OCI-LY1 (cell line): ENCODE measurements around the gene ALDH1B1.

Source experiments
- H2AFZ ChIP-seq: fragments of 200-600 bp; sonication (generic), shearing (Covaris generic); 2 replicates; pipeline ENCODE4 v1.6.0; 2014; ENCODE audit warnings: antibody characterized with exemption, mild to moderate bottlenecking, low read length
- H3F3A ChIP-seq: fragments of 200-600 bp; sonication (generic), shearing (Covaris generic); 2 replicates; pipeline ENCODE4 v1.6.0; 2014; ENCODE audit warnings: mild to moderate bottlenecking, antibody characterized with exemption, low read length, moderate library complexity; ENCODE audit not compliant: insufficient read depth
- H3K27ac ChIP-seq: fragments of 200-600 bp; sonication (generic); 2 replicates; pipeline ENCODE4 v1.5.1; 2014; ENCODE audit warnings: low read length, mixed run types, mild to moderate bottlenecking, low read depth; ENCODE audit not compliant: poor library complexity, severe bottlenecking
- H3K27me3 ChIP-seq: fragments of 200-600 bp; sonication (generic); 2 replicates; pipeline ENCODE4 v1.6.0; 2014; ENCODE audit warnings: antibody characterized with exemption, mild to moderate bottlenecking, low read length, moderate library complexity; ENCODE audit not compliant: insufficient read depth
- H3K36me3 ChIP-seq: fragments of 200-600 bp; sonication (generic); 2 replicates; pipeline ENCODE4 v1.6.1; 2014; ENCODE audit warnings: mild to moderate bottlenecking, antibody characterized with exemption, low read length, moderate library complexity, mixed read lengths; ENCODE audit not compliant: insufficient read depth
- H3K4me1 ChIP-seq: fragments of 200-600 bp; sonication (generic); 2 replicates; pipeline ENCODE4 v1.5.1; 2014; ENCODE audit warnings: mild to moderate bottlenecking, low read length, moderate library complexity; ENCODE audit not compliant: insufficient read depth, severe bottlenecking
- H3K4me2 ChIP-seq: fragments of 200-600 bp; sonication (generic), shearing (Covaris generic); 2 replicates; pipeline ENCODE4 v1.6.1; 2014; ENCODE audit warnings: low read length
- H3K4me3 ChIP-seq: fragments of 200-600 bp; sonication (generic); 2 replicates; pipeline ENCODE4 v1.5.1; 2014; ENCODE audit warnings: low read length, low read depth, mild to moderate bottlenecking, mixed read lengths; ENCODE audit not compliant: poor library complexity, severe bottlenecking
- H3K79me2 ChIP-seq: fragments of 200-600 bp; shearing (Covaris generic); 2 replicates; pipeline ENCODE4 v1.6.1; 2016; ENCODE audit warnings: mixed run types, low read length, mixed read lengths; ENCODE audit not compliant: insufficient read depth
- H3K9ac ChIP-seq: fragments of 200-600 bp; sonication (generic), shearing (Covaris generic); 2 replicates; pipeline ENCODE4 v1.6.1; 2014; ENCODE audit warnings: mild to moderate bottlenecking, low read length, mixed read lengths
- H3K9me2 ChIP-seq: fragments of 200-600 bp; sonication (generic), shearing (Covaris generic); 2 replicates; pipeline ENCODE4 v1.6.1; 2014; ENCODE audit warnings: low read depth, mild to moderate bottlenecking, low read length, mixed read lengths
- H3K9me3 ChIP-seq: fragments of 200-600 bp; shearing (Covaris generic); 2 replicates; pipeline ENCODE4 v1.6.1; 2014; ENCODE audit warnings: low read length, mixed read lengths
- H4K20me1 ChIP-seq: fragments of 200-600 bp; sonication (generic), shearing (Covaris generic); 2 replicates; pipeline ENCODE4 v1.6.0; 2016; ENCODE audit warnings: mild to moderate bottlenecking, low read length; ENCODE audit not compliant: insufficient read depth
- CTCF ChIP-seq: fragments of 200-600 bp; sonication (generic), shearing (Covaris generic); IDR thresholded peaks from 2 replicates; pipeline ENCODE4 v1.5.1; 2017; ENCODE audit warnings: mild to moderate bottlenecking, antibody characterized with exemption, low read length, moderate library complexity, mixed read lengths
- EZH2 ChIP-seq: fragments of 200-600 bp; sonication (generic), shearing (Covaris generic); IDR thresholded peaks from 2 replicates; pipeline ENCODE4 v1.8.0; 2017; ENCODE audit warnings: borderline replicate concordance, mixed run types, mild to moderate bottlenecking, antibody characterized with exemption, low read length, moderate library complexity, mixed read lengths

The ALDH1B1 gene

GRCh38 chr9:38389313-38389712, 3.2 kb upstream of the ALDH1B1 start:
- no peaks in the 10 kb centered on the region for H4K20me1 ChIP-seq
- H2AFZ ChIP-seq = no peak overlapping the region
- no peaks in the 10 kb centered on the region; the same call in 1 of the 2 replicates for H3K36me3 ChIP-seq
- H3K4me1 ChIP-seq = peaks cover 8% of the 10 kb centered on the region
- H3K9me3 ChIP-seq = peaks cover 8% of the 10 kb centered on the region
- no peak overlapping the region for H3K4me3 ChIP-seq
- no peaks in the 10 kb centered on the region for H3K9me2 ChIP-seq
- no peak for TF ChIP-seq EZH2
- TF ChIP-seq CTCF = no peak
- H3K9ac ChIP-seq = no peak overlapping the region
- no peaks in the 10 kb centered on the region for H3K79me2 ChIP-seq
- peaks cover 24% of the 10 kb centered on the region; the same call in 1 of the 2 replicates for H3K27me3 ChIP-seq
- no peak overlapping the region for H3K4me2 ChIP-seq
- H3F3A ChIP-seq = no peaks in the 10 kb centered on the region
- H3K27ac ChIP-seq = no peak overlapping the region

DNA sequence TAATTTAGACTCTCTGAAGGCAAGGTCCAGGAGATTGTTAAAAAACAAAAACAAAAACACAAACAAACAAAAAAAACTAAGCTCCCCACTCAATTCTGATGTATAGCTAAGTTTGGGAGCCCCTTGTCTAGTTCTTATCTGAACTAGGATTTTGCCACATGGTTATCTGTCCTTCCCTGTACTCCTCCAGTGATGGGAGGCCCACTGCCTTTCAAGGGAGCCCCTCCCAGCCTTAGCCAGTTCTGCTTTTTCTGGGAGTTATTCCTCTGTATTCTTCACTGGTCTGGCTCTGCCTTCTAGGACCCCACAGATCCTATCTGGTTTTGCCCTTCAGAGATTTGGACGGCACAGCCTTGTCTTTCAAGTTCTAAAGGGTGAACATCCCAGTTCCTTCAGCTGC, 2.1 kb upstream of the ALDH1B1 start:
- Histone ChIP-seq H3K9me2 (no peaks in the 10 kb centered on the region), H3K9me3 (peaks cover 2% of the 10 kb centered on the region), H3K27me3 (peaks cover 14% of the 10 kb centered on the region; the same call in 1 of the 2 replicates), H3K79me2 (no peaks in the 10 kb centered on the region), H4K20me1 (no peaks in the 10 kb centered on the region), H3K4me3 (no peak overlapping the region), H3K36me3 (no peaks in the 10 kb centered on the region), H3K9ac (no peak overlapping the region), H2AFZ (no peak overlapping the region), H3F3A (no peaks in the 10 kb centered on the region), H3K27ac (no peak overlapping the region), H3K4me2 (no peak overlapping the region), H3K4me1 (peaks cover 8% of the 10 kb centered on the region)
- no peak for TF ChIP-seq EZH2
- TF ChIP-seq CTCF = no peak

DNA sequence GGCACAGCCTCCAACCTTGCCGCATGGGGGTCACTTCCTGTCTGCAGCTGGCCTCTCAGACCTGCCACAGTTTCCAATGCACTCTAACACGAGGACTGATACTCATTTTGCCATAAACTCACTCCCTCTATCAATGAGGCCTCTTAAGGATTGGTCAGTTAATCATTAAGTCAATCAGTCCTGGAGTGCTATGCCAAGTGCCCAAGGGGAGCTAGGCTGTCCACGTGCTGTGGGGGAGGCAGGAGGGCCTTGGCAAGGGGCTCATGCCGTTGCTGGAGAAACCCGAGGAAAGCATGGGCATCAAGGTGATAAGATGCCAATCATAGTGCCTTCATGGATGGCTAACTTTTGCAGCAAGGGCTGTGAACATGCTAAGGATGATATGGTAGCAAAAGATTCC, 1.7 kb upstream of the ALDH1B1 start:
- Histone ChIP-seq H3F3A (no peaks in the 10 kb centered on the region), H3K4me1 (peaks cover 8% of the 10 kb centered on the region), H3K79me2 (no peaks in the 10 kb centered on the region), H3K4me3 (no peak overlapping the region), H3K27me3 (peaks cover 10% of the 10 kb centered on the region; the same call in 1 of the 2 replicates), H3K9me3 (no peaks in the 10 kb centered on the region), H3K9ac (no peak overlapping the region), H3K27ac (no peak overlapping the region), H3K36me3 (no peaks in the 10 kb centered on the region), H4K20me1 (no peaks in the 10 kb centered on the region), H3K4me2 (no peak overlapping the region), H3K9me2 (no peaks in the 10 kb centered on the region), H2AFZ (no peak overlapping the region)
- no peak for TF ChIP-seq EZH2
- TF ChIP-seq CTCF = no peak
